SK-N-SH treated with all-trans-retinoic acid at 6 μM for 48 hours (cell line): ENCODE results near the gene ARL4C.

Experiments used
- ATAC-seq: fragments of 200-7000 bp; cut with Tn5 transposase; 3 replicates; pipeline ENCODE4 v1.9.1; 2020; ENCODE audit warnings: mild to moderate bottlenecking, moderate library complexity
- ARNTL ChIP-seq: fragments of 450-650 bp; formaldehyde crosslinking; IDR thresholded peaks from 2 replicates; pipeline ENCODE4 v1.5.0; 2020; ENCODE audit warnings: low read depth, mild to moderate bottlenecking, moderate library complexity, borderline replicate concordance
- BACH2 ChIP-seq: fragments of 250-450 bp; sonication (Bioruptor Pico); IDR thresholded peaks from 2 replicates; pipeline ENCODE4 v1.9.0; 2021; ENCODE audit warnings: mild to moderate bottlenecking, borderline replicate concordance
- CREB5 ChIP-seq: fragments of 250-450 bp; sonication (Bioruptor Pico); IDR thresholded peaks from 2 replicates; pipeline ENCODE4 v1.5.1; 2020; ENCODE audit warnings: low read depth, mild to moderate bottlenecking, moderate library complexity
- CSDC2 ChIP-seq: fragments of 250-450 bp; sonication (Bioruptor Pico); IDR thresholded peaks from 2 replicates; pipeline ENCODE4 v1.5.0; 2020; ENCODE audit warnings: mild to moderate bottlenecking, moderate library complexity
- CSRNP3 ChIP-seq: fragments of 250-450 bp; sonication (Bioruptor Pico); IDR thresholded peaks from 2 replicates; pipeline ENCODE4 v1.5.1; 2021; ENCODE audit warnings: mild to moderate bottlenecking, moderate library complexity
- ESRRG ChIP-seq: fragments of 250-450 bp; sonication (Bioruptor Pico); IDR thresholded peaks from 2 replicates; pipeline ENCODE4 v1.6.1; 2021; ENCODE audit warnings: mild to moderate bottlenecking
- GLIS3 ChIP-seq: fragments of 250-450 bp; sonication (Bioruptor Pico); IDR thresholded peaks from 2 replicates; pipeline ENCODE4 v1.5.0; 2020; ENCODE audit warnings: mild to moderate bottlenecking, moderate library complexity
- ISL1 ChIP-seq: fragments of 250-450 bp; sonication (Bioruptor Pico); IDR thresholded peaks from 2 replicates; pipeline ENCODE4 v2.1.2; 2022; ENCODE audit warnings: mild to moderate bottlenecking, moderate library complexity
- PATZ1 ChIP-seq: fragments of 250-450 bp; sonication (Bioruptor Pico); IDR thresholded peaks from 2 replicates; pipeline ENCODE4 v1.8.0; 2020; ENCODE audit warnings: mild to moderate bottlenecking, moderate library complexity, borderline replicate concordance
- POU6F1 ChIP-seq: fragments of 250-450 bp; sonication (Bioruptor Pico); IDR thresholded peaks from 2 replicates; pipeline ENCODE4 v1.8.0; 2021; ENCODE audit warnings: low read depth, mild to moderate bottlenecking, moderate library complexity, borderline replicate concordance
- PPARA ChIP-seq: fragments of 250-450 bp; sonication (Bioruptor Pico); IDR thresholded peaks from 2 replicates; pipeline ENCODE4 v1.5.0; 2020; ENCODE audit warnings: mild to moderate bottlenecking, borderline replicate concordance
- SNAI2 ChIP-seq: fragments of 250-450 bp; sonication (Bioruptor Pico); IDR thresholded peaks from 2 replicates; pipeline ENCODE4 v1.5.0; 2020; ENCODE audit warnings: mild to moderate bottlenecking, moderate library complexity
- TCF4 ChIP-seq: fragments of 250-450 bp; sonication (Bioruptor Pico); IDR thresholded peaks from 2 replicates; pipeline ENCODE4 v1.8.0; 2021; ENCODE audit warnings: mild to moderate bottlenecking, moderate library complexity, borderline replicate concordance
- TSHZ2 ChIP-seq: fragments of 250-450 bp; sonication (Bioruptor Pico); IDR thresholded peaks from 2 replicates; pipeline ENCODE4 v1.5.0; 2020; ENCODE audit warnings: mild to moderate bottlenecking, moderate library complexity
- ZC3H10 ChIP-seq: fragments of 250-450 bp; sonication (Bioruptor Pico); IDR thresholded peaks from 2 replicates; pipeline ENCODE4 v1.5.1; 2021; ENCODE audit warnings: mild to moderate bottlenecking, moderate library complexity
- ZFP30 ChIP-seq: fragments of 450-650 bp; formaldehyde crosslinking; IDR thresholded peaks from 2 replicates; pipeline ENCODE4 v1.5.0; 2022; ENCODE audit warnings: mild to moderate bottlenecking, moderate library complexity
- ZNF565 ChIP-seq: fragments of 450-650 bp; formaldehyde crosslinking; conservative IDR thresholded peaks from 2 replicates; pipeline ENCODE4 v1.5.0; 2020; ENCODE audit warnings: low read depth, mild to moderate bottlenecking, moderate library complexity
- ZNF70 ChIP-seq: fragments of 450-650 bp; formaldehyde crosslinking; IDR thresholded peaks from 2 replicates; pipeline ENCODE4 v1.5.0; 2020; ENCODE audit warnings: mild to moderate bottlenecking, moderate library complexity
- ZNF8 ChIP-seq: fragments of 450-650 bp; formaldehyde crosslinking; IDR thresholded peaks from 2 replicates; pipeline ENCODE4 v1.5.0; 2020; ENCODE audit warnings: mild to moderate bottlenecking, moderate library complexity

Gene ARL4C

GRCh38 chr2:234451242-234451641 lies 45.6 kb downstream of the ARL4C start (continued):
- TF ChIP-seq POU6F1 = no peak
- TF ChIP-seq ISL1 (CRISPR knock-in tag) = no peak
- no peak for TF ChIP-seq SNAI2 (CRISPR knock-in tag)
- TF ChIP-seq, all 23 proteins: peak for 0

GRCh38 chr2:234450431-234451124 lies 46.3 kb downstream of the ARL4C start:
- no peak for TF ChIP-seq ESRRG (CRISPR knock-in tag)
- TF ChIP-seq ZFP30 (CRISPR knock-in tag) = no peak
- TF ChIP-seq ZNF565 (CRISPR knock-in tag) = no peak
- TF ChIP-seq CSDC2 (CRISPR knock-in tag) = no peak
- no peak for TF ChIP-seq CSRNP3 (CRISPR knock-in tag)
- TF ChIP-seq SNAI2 (CRISPR knock-in tag) = no peak
- TF ChIP-seq TCF4 (CRISPR knock-in tag) = no peak
- TF ChIP-seq ARNTL = no peak
- no peak for TF ChIP-seq CREB5 (CRISPR knock-in tag)
- no peak for TF ChIP-seq ZNF70 (CRISPR knock-in tag)
- no peak for TF ChIP-seq ISL1 (CRISPR knock-in tag)
- TF ChIP-seq PPARA (CRISPR knock-in tag) = no peak
- TF ChIP-seq BACH2 (CRISPR knock-in tag) = no peak
- no peak for TF ChIP-seq GLIS3 (CRISPR knock-in tag)
- TF ChIP-seq ZNF8 (CRISPR knock-in tag) = no peak
- no peak for TF ChIP-seq ZC3H10 (CRISPR knock-in tag)
- TF ChIP-seq TSHZ2 (CRISPR knock-in tag) = no peak
- TF ChIP-seq PATZ1 (CRISPR knock-in tag) = no peak
- no peak for ATAC-seq

GRCh38 chr2:234448506-234449184 lies 48.2 kb downstream of the ARL4C start:
- no peak for ATAC-seq
- TF ChIP-seq CSRNP3 (CRISPR knock-in tag) (no peak), CSDC2 (CRISPR knock-in tag) (no peak), BACH2 (CRISPR knock-in tag) (no peak)
